Endodermal cell (in vitro differentiated cells): ENCODE results near the gene P2RY11. TPM values are rescaled to one million over a fixed set of nuclear protein-coding genes. Genes with fewer than 3 reads are reported as not detected.
A peak's percentile ranks its signal among the peaks of the same experiment; 100 is the strongest.

ENCODE experiments used
- DNase-seq: peaks from one replicate; pipeline ENCODE4 v3.0.0-alpha.2; 2017
- H3K27ac ChIP-seq: 2 replicates; pipeline ENCODE4 v1.5.1; 2013; ENCODE audit warnings: mild to moderate bottlenecking, low read depth, low read length, moderate library complexity
- H3K27me3 ChIP-seq: 2 replicates; pipeline ENCODE4 v1.6.1; 2013; ENCODE audit warnings: mild to moderate bottlenecking, low read length, moderate library complexity; ENCODE audit not compliant: insufficient read depth, control insufficient read depth, poor library complexity, severe bottlenecking
- H3K36me3 ChIP-seq: 2 replicates; pipeline ENCODE4 v1.7.0; 2013; ENCODE audit warnings: mild to moderate bottlenecking, low read length, moderate library complexity; ENCODE audit not compliant: control insufficient read depth, insufficient read depth
- H3K4me1 ChIP-seq: one replicate; pipeline ENCODE4 v1.7.0; 2013; ENCODE audit warnings: low read length; ENCODE audit not compliant: control insufficient read depth, insufficient read depth
- H3K4me3 ChIP-seq: 2 replicates; pipeline ENCODE4 v1.5.1; 2013; ENCODE audit warnings: mild to moderate bottlenecking, low read length, moderate library complexity
- H3K9ac ChIP-seq: 2 replicates; pipeline ENCODE4 v1.6.1; 2013; ENCODE audit warnings: mild to moderate bottlenecking, low read length, moderate library complexity; ENCODE audit not compliant: poor library complexity, severe bottlenecking; ENCODE audit errors: extremely low read depth
- H3K9me3 ChIP-seq: 2 replicates; pipeline ENCODE4 v1.6.1; 2013; ENCODE audit warnings: mild to moderate bottlenecking, low read length, moderate library complexity; ENCODE audit not compliant: control insufficient read depth
- H3K27ac Mint-ChIP-seq: 2 replicates; pipeline ENCODE4 v1.8.0; 2020; ENCODE audit warnings: mixed read lengths
- H3K27me3 Mint-ChIP-seq: 2 replicates; pipeline ENCODE4 v1.8.0; 2021; ENCODE audit warnings: mild to moderate bottlenecking, mixed read lengths; ENCODE audit not compliant: insufficient read depth
- H3K36me3 Mint-ChIP-seq: 2 replicates; pipeline ENCODE4 v1.8.0; 2020; ENCODE audit warnings: low read depth, mixed read lengths
- H3K4me1 Mint-ChIP-seq: 2 replicates; pipeline ENCODE4 v1.8.0; 2020; ENCODE audit warnings: mixed read lengths
- H3K4me3 Mint-ChIP-seq: 2 replicates; pipeline ENCODE4 v1.8.0; 2020; ENCODE audit warnings: mild to moderate bottlenecking, moderate library complexity, mixed read lengths
- H3K9me3 Mint-ChIP-seq: 2 replicates; pipeline ENCODE4 v1.8.0; 2020; ENCODE audit warnings: mild to moderate bottlenecking, mixed read lengths
- CTCF ChIP-seq: fragments of 200-600 bp; sonication (generic); conservative IDR thresholded peaks from 2 replicates; pipeline ENCODE4 v1.5.0; 2021; ENCODE audit warnings: antibody characterized with exemption, mild to moderate bottlenecking
- WGBS, 2 experiments: methylation state at CpG; one replicate each; pipeline versions ENCODE4 v1.1.5 to v1.1.7; 2013; ENCODE audit warnings: missing lambda C conversion rate in 2 of 2, mixed read lengths in 1 of 2; ENCODE audit not compliant: insufficient coverage in 1 of 2, insufficient read length in 1 of 2; 5-methylcytosine and 5-hydroxymethylcytosine counted together
- total RNA-seq, 2 donors: library from RNA; stranded (reverse); fragmentation: NEBNext Ultra II Directional in 1 of 2; extraction: Animal tissue kit (Norgen Biotek cat#: 25700) in 1 of 2; gene quantifications; 2 replicates in 1 of 2; 3 replicates in 1 of 2; pipeline ENCODE4 v1.2.1, GENCODE V29; 2021

P2RY11 gene
- total RNA-seq, 2 donors from 2014 or later, result 9.0 to 14.8 TPM

DNA sequence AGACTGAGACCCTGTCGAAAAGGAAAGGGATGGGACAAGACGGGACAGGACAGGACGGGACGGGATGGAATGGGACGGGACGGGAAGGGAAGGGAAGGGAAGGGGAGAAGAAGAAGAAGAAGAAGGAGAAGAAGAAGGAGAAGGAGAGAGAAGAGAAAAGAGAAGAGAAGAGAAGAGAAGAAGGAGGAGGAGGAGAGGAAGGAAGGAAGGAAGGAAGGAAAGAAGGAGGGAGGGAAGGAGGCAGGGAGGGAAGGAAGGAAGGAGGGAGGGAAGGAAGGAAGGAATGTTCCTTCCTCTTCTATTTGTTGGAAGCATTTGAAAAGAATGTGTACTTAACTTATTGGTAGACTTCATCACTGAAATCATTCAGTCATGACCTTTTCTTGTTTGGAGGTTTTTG is 35.0 kb upstream of the P2RY11 start:
- Mint-ChIP-seq H3K4me1 (no peaks in the 10 kb centered on the region), H3K36me3 (no peaks in the 10 kb centered on the region), H3K27me3 (peaks cover 36% of the 10 kb centered on the region), H3K4me3 (no peak overlapping the region), H3K27ac (no peak overlapping the region), H3K9me3 (peaks cover 15% of the 10 kb centered on the region)
- no peaks in the 10 kb centered on the region for H3K4me1 ChIP-seq
- no peak for TF ChIP-seq CTCF
- H3K9ac ChIP-seq, result no peak overlapping the region
- 80 to 88% methylated on average over 6 of the region's 6 CpGs for WGBS, 2 experiments
- no peaks in the 10 kb centered on the region for H3K9me3 ChIP-seq
- H3K27ac ChIP-seq, result no peak overlapping the region
- H3K27me3 ChIP-seq, result peaks cover 11% of the 10 kb centered on the region
- no peak overlapping the region for H3K4me3 ChIP-seq
- H3K36me3 ChIP-seq, result no peaks in the 10 kb centered on the region
- DNase-seq, result no peak

DNA sequence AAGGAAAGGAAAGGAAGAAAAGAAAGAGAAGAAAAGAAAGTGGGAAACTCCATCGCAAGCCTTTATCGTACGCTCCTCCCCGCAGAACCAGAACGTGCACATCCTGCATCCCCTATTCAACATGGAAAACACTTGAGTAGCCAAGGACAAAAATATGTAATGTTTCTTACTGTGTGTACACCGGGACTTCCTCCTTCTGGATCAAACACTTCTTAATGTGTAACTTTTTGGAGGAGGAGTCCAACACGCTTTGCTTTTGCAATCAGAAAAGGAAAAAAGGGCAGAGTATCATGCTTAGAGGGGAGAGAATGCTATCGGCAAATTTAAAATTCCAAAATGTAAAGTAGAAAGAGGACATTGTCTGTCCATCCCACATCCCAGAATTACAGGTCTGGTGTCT is 33.2 kb upstream of the P2RY11 start:
- Histone ChIP-seq H3K4me1 (no peaks in the 10 kb centered on the region), H3K4me3 (no peak overlapping the region), H3K9ac (no peak overlapping the region), H3K36me3 (no peaks in the 10 kb centered on the region), H3K27me3 (peaks cover 11% of the 10 kb centered on the region), H3K27ac (no peak overlapping the region), H3K9me3 (no peaks in the 10 kb centered on the region)
- Mint-ChIP-seq H3K4me3 (no peak overlapping the region), H3K9me3 (peaks cover 10% of the 10 kb centered on the region), H3K4me1 (no peaks in the 10 kb centered on the region), H3K27me3 (peaks cover 41% of the 10 kb centered on the region), H3K27ac (no peak overlapping the region), H3K36me3 (no peaks in the 10 kb centered on the region)
- 88 to 92% methylated on average over 5 to 7 of the region's 8 CpGs for WGBS, 2 experiments
- no peak for DNase-seq
- TF ChIP-seq CTCF, result no peak

DNA sequence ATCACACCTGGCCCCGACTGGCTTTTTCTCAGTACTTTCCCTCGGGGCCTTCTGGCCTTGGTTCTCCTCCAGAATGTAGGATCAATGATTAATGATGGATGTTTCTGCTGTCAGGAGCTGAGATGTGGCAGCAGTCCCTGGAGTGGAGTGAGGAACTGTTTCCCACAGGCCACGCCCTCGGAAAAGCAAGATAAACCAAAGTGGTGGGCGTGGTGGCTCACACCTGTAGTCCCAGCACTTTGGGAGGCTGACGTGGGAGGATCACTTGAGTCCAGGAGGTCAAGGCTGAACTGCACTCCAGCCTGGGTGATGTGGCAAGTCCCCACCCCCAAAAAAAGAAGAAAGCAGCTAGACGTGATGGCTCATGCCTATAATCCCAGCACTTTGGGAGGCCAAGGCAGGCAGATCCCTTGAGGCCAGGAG is 32.5 kb upstream of the P2RY11 start:
- 87 to 88% methylated on average over 7 of the region's 7 CpGs for WGBS, 2 experiments
- H3K27ac Mint-ChIP-seq, result no peak overlapping the region
- peak; percentile 27 for DNase-seq
- no peaks in the 10 kb centered on the region for H3K36me3 Mint-ChIP-seq
- no peak for TF ChIP-seq CTCF
- no peak overlapping the region for H3K9ac ChIP-seq
- H3K27me3 ChIP-seq, result peaks cover 15% of the 10 kb centered on the region
- no peaks in the 10 kb centered on the region for H3K4me1 Mint-ChIP-seq
- no peaks in the 10 kb centered on the region for H3K4me1 ChIP-seq
- no peaks in the 10 kb centered on the region for H3K9me3 ChIP-seq
- H3K27ac ChIP-seq, result no peak overlapping the region
- H3K9me3 Mint-ChIP-seq, result peaks cover 6% of the 10 kb centered on the region
- no peak overlapping the region for H3K4me3 Mint-ChIP-seq
- H3K36me3 ChIP-seq, result no peaks in the 10 kb centered on the region
- H3K27me3 Mint-ChIP-seq, result peaks cover 45% of the 10 kb centered on the region
- no peak overlapping the region for H3K4me3 ChIP-seq
